HEK293 (cell line): ENCODE measurements around the gene RSPH1.

ENCODE experiments used
- CTCF ChIP-seq: fragments of 450-650 bp; formaldehyde crosslinking; IDR thresholded peaks from 2 replicates; pipeline ENCODE4 v1.5.1; 2016; ENCODE audit warnings: missing biosample characterization, missing genetic modification characterization
- GLI4 ChIP-seq: fragments of 450-650 bp; formaldehyde crosslinking; IDR thresholded peaks from 2 replicates; pipeline ENCODE4 v1.5.1; 2016; ENCODE audit warnings: missing biosample characterization, missing genetic modification characterization
- PRDM2 ChIP-seq: fragments of 450-650 bp; formaldehyde crosslinking; IDR thresholded peaks from 2 replicates; pipeline ENCODE4 v1.5.1; 2016; ENCODE audit warnings: missing biosample characterization, missing genetic modification characterization, borderline replicate concordance
- REST ChIP-seq: fragments of 450-650 bp; formaldehyde crosslinking; IDR thresholded peaks from 2 replicates; pipeline ENCODE4 v1.5.1; 2016; ENCODE audit warnings: missing biosample characterization, missing genetic modification characterization
- YY1 ChIP-seq: fragments of 450-650 bp; formaldehyde crosslinking; IDR thresholded peaks from 2 replicates; pipeline ENCODE4 v1.5.1; 2018; ENCODE audit warnings: missing biosample characterization, missing genetic modification characterization
- ZBTB26 ChIP-seq: fragments of 450-650 bp; formaldehyde crosslinking; optimal IDR thresholded peaks from 2 replicates; pipeline ENCODE3; 2016; ENCODE audit warnings: missing biosample characterization, mild to moderate bottlenecking, missing genetic modification characterization
- ZNF114 ChIP-seq: fragments of 450-650 bp; formaldehyde crosslinking; IDR thresholded peaks from 2 replicates; pipeline ENCODE4 v1.5.0; 2017; ENCODE audit warnings: missing biosample characterization, missing genetic modification characterization
- ZNF302 ChIP-seq: fragments of 450-650 bp; formaldehyde crosslinking; IDR thresholded peaks from 2 replicates; pipeline ENCODE4 v1.5.1; 2016; ENCODE audit warnings: missing biosample characterization, missing genetic modification characterization, low read depth
- ZSCAN30 ChIP-seq: fragments of 450-650 bp; IDR thresholded peaks from 2 replicates; pipeline ENCODE4 v1.5.1; 2018; ENCODE audit warnings: missing biosample characterization, mild to moderate bottlenecking, missing genetic modification characterization, moderate library complexity
- ZSCAN5A ChIP-seq: fragments of 450-650 bp; formaldehyde crosslinking; IDR thresholded peaks from 2 replicates; pipeline ENCODE4 v1.5.1; 2016; ENCODE audit warnings: missing biosample characterization, missing genetic modification characterization

GRCh38 chr21:42480736-42481135, 15.3 kb downstream of the RSPH1 start:
- TF ChIP-seq ZSCAN30: no peak
- no peak for TF ChIP-seq ZNF114
- no peak for TF ChIP-seq ZSCAN5A (tag by site-specific recombination)
- TF ChIP-seq GLI4 (tag by site-specific recombination): no peak
- TF ChIP-seq REST: no peak
- TF ChIP-seq ZNF302: no peak
- TF ChIP-seq YY1 (tag by site-specific recombination): no peak
- TF ChIP-seq CTCF (tag by site-specific recombination): no peak
- no peak for TF ChIP-seq PRDM2
- no peak for TF ChIP-seq ZBTB26 (tag by site-specific recombination)
